HL-60 (cell line): ENCODE results near the gene GALNT6.

Experiments used
- CTCF ChIP-seq: IDR thresholded peaks from one replicate; pipeline ENCODE4 v1.5.1; 2011; ENCODE audit warnings: low read length, control low read depth, inconsistent platforms; ENCODE audit not compliant: insufficient read depth
- REST ChIP-seq: IDR thresholded peaks from 2 replicates; pipeline ENCODE4 v1.6.1; 2012; ENCODE audit warnings: low read depth; ENCODE audit not compliant: insufficient replicate concordance
- SPI1 ChIP-seq: IDR thresholded peaks from 2 replicates; pipeline ENCODE4 v1.6.1; 2012; ENCODE audit warnings: low read depth, mild to moderate bottlenecking, borderline replicate concordance

DNA sequence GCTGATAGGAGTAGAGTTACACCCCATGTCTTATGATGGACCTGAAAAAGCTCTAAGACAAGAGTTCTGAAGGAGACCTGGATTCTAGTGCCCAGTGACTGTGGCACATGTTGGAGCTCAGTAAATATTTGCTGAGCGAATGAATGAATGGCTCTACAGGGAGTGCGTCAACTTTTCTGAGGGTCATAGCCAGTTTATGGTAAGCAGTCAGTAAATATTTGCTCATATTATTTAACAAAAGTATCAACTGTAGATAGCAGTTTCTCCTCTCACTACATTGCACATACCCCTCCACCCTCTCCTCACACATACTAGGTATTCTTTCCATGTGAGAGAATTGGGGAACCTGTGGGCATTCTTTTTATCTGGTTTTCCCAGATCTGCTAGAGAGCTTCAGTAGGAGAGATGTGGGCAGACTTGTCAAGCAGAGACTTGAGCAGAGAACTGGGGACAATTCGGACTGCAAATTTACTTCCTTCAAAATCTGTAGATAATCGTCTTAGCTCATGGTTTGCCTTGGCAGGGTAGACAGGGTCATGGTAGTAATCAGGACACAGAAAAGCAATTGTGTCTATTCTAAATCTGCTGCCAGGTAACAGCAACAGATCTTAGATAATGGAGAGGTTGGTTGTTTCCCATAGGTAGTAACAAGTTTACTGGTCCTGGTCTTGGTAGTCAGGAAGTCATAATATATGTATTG lies 39.1 kb upstream of the GALNT6 start:
- TF ChIP-seq CTCF: no peak
- TF ChIP-seq REST: no peak
- TF ChIP-seq SPI1: no peak
